Naive B cell (primary cell): Measurements from ENCODE around the gene TMEM154. TPM values are rescaled to one million over a fixed set of nuclear protein-coding genes. Genes with fewer than 3 reads are reported as not detected.

ENCODE experiments used
- ATAC-seq, 2 donors: fragments of 150-1000 bp; cut with Tn5 transposase; 2 replicates each; pipeline ENCODE4 v1.10.0; 2021; ENCODE audit warnings: low read depth in 2 of 2, mild to moderate bottlenecking in 2 of 2, moderate library complexity in 2 of 2
- DNase-seq: peaks from one replicate; pipeline ENCODE4 v3.0.0; 2022
- H3K27ac Mint-ChIP-seq, 6 donors: one replicate each; pipeline ENCODE4 v1.8.0; 2020 to 2022; ENCODE audit warnings: mild to moderate bottlenecking in 6 of 6, mixed read lengths in 6 of 6, moderate library complexity in 5 of 6, inconsistent platforms in 2 of 6
- H3K27me3 Mint-ChIP-seq, 3 donors: one replicate each; pipeline ENCODE4 v1.8.0; 2021 to 2022; ENCODE audit warnings: mixed read lengths in 3 of 3, mild to moderate bottlenecking in 1 of 3
- H3K36me3 Mint-ChIP-seq, 2 donors: one replicate each; pipeline ENCODE4 v1.8.0; 2020 to 2022; ENCODE audit warnings: mixed read lengths in 2 of 2, inconsistent platforms in 1 of 2, mild to moderate bottlenecking in 1 of 2
- H3K4me1 Mint-ChIP-seq, 3 donors: one replicate each; pipeline ENCODE4 v1.8.0; 2020 to 2022; ENCODE audit warnings: mixed read lengths in 3 of 3, inconsistent platforms in 1 of 3, mild to moderate bottlenecking in 1 of 3, moderate library complexity in 1 of 3
- H3K4me3 Mint-ChIP-seq, 8 donors: one replicate each; pipeline ENCODE4 v1.8.0; 2020 to 2022; ENCODE audit warnings: mild to moderate bottlenecking in 8 of 8, mixed read lengths in 8 of 8, moderate library complexity in 8 of 8, inconsistent platforms in 2 of 8
- H3K9me3 Mint-ChIP-seq, 7 donors: one replicate each; pipeline ENCODE4 v1.8.0; 2020 to 2022; ENCODE audit warnings: mixed read lengths in 7 of 7, mild to moderate bottlenecking in 5 of 7, inconsistent platforms in 2 of 7, moderate library complexity in 1 of 7
- polyA plus RNA-seq, 6 donors: library from polyadenylated mRNA; unstranded; fragments of 300-500 nt; fragmentation: Illumina TruSeq; gene quantifications; one replicate each; pipeline ENCODE4 v1.2.3, GENCODE V29; 2021; ENCODE audit warnings: low read depth in 6 of 6

Gene TMEM154, protein sequence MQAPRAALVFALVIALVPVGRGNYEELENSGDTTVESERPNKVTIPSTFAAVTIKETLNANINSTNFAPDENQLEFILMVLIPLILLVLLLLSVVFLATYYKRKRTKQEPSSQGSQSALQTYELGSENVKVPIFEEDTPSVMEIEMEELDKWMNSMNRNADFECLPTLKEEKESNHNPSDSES
- 100 to 1,000 TPM; 125 to 213 (median 155) TPM for polyA plus RNA-seq

DNA sequence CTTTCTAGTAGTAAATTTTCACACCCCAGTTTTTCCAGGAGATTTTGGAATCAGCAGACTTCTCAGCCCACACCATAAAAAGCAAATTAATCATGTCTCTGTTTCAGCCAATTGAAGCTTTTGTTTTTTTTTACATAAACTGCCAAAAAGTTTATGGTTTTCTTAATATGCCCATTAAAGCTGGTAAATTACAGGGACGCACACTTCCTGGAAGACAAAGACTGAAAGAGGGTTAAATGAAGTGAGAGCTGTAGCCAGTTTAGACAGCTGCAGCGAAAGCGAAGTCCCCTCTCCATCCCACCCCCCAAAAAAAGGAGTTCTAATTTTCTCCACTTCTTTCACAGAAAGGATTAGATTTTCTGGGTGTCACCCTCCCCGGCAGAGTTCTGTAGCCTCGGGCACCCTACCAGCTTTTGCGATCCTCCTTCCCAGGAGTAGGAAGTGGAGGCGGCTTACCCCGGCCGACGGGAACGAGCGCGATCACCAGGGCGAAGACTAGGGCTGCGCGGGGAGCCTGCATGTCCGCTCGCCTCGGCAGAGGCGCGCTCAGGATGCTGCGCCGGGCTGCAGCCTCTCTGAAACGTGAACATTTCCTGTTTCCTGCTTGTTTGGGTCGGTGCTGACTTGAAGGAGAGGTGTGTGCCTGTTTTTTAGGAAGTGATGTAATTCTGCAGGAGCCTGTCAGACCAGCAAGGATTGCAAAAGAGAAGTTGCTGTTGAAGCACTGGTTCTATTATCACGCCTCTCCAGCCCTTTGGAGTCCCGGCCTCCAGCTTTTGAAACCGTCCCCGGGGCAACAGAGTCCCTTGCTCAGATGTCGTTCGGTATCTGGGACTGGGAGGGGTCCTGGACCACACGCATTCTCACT lies at the start of gene TMEM154:
TSS of gene TMEM154 (minus strand) at position 584 of the 868 bp plus-strand sequence. CDS start at position 520, 64 bp downstream.
- Mint-ChIP-seq H3K36me3 (peaks cover 0 to under 1% of the 10 kb centered on the region in 2 donors), H3K9me3 (no peaks in the 10 kb centered on the region), H3K27me3 (no peaks in the 10 kb centered on the region), H3K4me1 (peaks cover 56 to 83% (median 59%) of the 10 kb centered on the region in 3 donors), H3K4me3 (peak within 1 kb of the TSS; percentile 92 to 100 (median 98)), H3K27ac (peak within 1 kb of the TSS; percentile 79 to 98 (median 98))
- ATAC-seq (peak; percentile 88 to 89), DNase-seq (peak; percentile 84)

DNA sequence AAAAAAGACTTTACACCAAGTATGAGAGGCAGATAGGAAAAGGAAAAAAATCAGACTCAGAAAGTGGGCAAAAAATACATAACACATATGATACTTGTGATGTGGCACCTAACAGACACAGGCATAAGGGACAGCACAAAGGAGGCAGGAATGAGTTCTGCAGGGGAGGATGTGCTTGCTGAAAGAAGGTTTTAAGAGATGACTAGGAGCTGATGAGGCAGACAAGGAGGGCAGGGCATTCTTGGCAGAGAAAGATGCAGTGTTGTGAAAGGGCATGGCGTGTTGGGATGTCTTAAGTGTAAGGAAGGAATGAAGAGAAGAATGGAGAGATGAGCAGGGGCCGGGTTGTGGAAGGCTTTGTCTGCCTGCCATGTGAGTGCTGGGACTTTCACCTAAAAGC lies 49.7 kb upstream of the TMEM154 start:
- Mint-ChIP-seq H3K27ac (no peak overlapping the region), H3K9me3 (no peaks in the 10 kb centered on the region), H3K4me3 (no peak overlapping the region), H3K27me3 (peaks cover 0 to 8% (median 0%) of the 10 kb centered on the region in 3 donors), H3K36me3 (no peaks in the 10 kb centered on the region), H3K4me1 (peaks cover 15 to 20% (median 16%) of the 10 kb centered on the region in 3 donors)
- ATAC-seq (no peak), DNase-seq (no peak)

DNA sequence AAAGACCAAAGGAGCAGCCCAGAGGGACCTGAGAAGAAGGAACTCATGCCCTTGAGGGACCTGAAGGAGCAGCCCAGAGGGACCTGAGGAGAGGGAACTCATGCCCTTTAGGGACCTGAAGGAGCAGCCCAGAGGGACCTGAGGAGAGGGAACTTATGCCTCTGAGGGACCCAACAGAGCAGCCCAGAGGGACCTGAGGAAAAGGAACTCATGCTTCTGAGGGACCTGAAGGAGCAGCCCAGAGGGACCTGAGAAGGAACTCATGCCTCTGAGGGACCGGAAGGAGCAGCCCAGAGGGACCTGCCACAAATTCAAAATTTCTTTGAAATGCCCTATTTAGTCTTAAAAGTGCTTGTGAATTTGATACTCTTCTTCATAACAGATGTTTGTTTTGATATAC lies 48.5 kb upstream of the TMEM154 start:
- no peaks in the 10 kb centered on the region for H3K36me3 Mint-ChIP-seq
- H3K9me3 Mint-ChIP-seq = no peaks in the 10 kb centered on the region
- no peak overlapping the region for H3K27ac Mint-ChIP-seq
- no peak for ATAC-seq
- H3K4me3 Mint-ChIP-seq = no peak overlapping the region
- no peak for DNase-seq
- H3K4me1 Mint-ChIP-seq = peaks cover 5 to 11% (median 8%) of the 10 kb centered on the region in 3 donors
- H3K27me3 Mint-ChIP-seq = peaks cover 0 to 10% (median 1%) of the 10 kb centered on the region in 3 donors

DNA sequence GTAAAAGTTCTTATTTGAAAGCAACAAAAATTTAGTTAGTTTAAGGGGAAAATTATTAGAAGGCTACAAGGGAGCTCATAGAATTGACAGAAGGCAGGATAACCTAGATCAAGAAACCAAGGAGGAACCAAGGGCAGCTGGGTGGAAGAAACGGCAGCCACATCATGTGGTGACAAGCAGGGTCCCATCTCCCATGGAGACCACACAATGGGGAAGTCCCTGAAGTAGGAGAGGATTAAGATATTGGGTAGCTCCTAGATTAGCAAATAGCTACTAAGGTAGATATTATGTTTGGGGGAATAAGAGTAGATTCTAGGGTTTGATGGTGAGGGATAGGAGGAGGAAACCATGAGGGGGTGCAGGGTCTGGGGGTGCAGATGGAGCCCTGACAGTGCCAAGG lies 48.0 kb upstream of the TMEM154 start:
- peaks cover 0 to 5% (median 0%) of the 10 kb centered on the region in 7 donors for H3K9me3 Mint-ChIP-seq
- H3K27me3 Mint-ChIP-seq = peaks cover 4 to 15% (median 6%) of the 10 kb centered on the region in 3 donors
- H3K4me3 Mint-ChIP-seq = peak overlapping the region in 1 of 8 donors; percentile 14
- no peak overlapping the region for H3K27ac Mint-ChIP-seq
- ATAC-seq = peak in 1 of 2 donors; percentile 63
- no peaks in the 10 kb centered on the region for H3K36me3 Mint-ChIP-seq
- no peak for DNase-seq
- H3K4me1 Mint-ChIP-seq = peaks cover 5 to 11% (median 8%) of the 10 kb centered on the region in 3 donors

DNA sequence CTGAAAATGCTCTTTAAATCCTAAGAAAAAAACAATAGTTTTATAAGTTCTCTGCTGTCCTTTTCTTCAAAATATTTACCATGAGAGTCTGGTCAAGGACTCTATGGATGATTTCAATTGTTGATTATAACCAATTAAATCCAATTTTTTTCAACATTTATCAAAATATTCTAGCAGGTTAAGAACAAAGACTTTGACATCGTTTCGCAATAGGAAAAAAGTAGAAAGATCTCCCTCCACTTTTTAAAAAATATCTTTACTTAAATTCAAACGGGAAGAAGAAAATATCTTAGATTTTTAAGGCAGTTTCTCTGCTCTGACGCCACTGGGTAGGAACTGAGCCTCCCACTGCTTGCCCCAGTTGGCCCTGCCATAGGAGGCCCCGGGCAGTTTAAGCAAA lies 44.7 kb upstream of the TMEM154 start:
- Mint-ChIP-seq H3K36me3 (no peaks in the 10 kb centered on the region), H3K27me3 (peaks cover 4 to 15% (median 6%) of the 10 kb centered on the region in 3 donors), H3K27ac (peak overlapping the region in 1 of 6 donors; percentile 40), H3K4me3 (no peak overlapping the region), H3K4me1 (peaks cover 5 to 11% (median 8%) of the 10 kb centered on the region in 3 donors), H3K9me3 (peaks cover 0 to 5% (median 0%) of the 10 kb centered on the region in 7 donors)
- no peak for DNase-seq
- no peak for ATAC-seq

DNA sequence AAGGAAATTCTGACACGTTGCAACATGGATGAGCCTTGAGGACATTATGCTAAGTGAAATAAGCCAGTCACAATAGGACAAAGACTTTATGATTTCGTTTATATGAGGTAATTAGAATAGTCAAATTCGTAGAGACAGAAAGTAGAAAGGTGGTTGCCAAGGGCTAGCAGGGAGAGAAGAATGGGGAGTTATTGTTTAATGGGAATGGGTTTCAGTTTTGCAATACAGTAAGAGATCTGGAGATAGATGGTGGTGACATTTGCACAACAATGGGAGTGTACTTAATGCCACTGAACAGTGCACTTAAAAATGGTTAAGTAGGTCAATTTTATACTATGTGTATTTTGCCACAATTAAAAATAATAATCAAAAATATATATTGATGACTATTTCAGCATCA lies 43.4 kb upstream of the TMEM154 start:
- no peak overlapping the region for H3K4me3 Mint-ChIP-seq
- H3K4me1 Mint-ChIP-seq = peaks cover 9 to 14% (median 11%) of the 10 kb centered on the region in 3 donors
- peaks cover 4 to 15% (median 6%) of the 10 kb centered on the region in 3 donors for H3K27me3 Mint-ChIP-seq
- ATAC-seq (no peak), DNase-seq (no peak)
- no peaks in the 10 kb centered on the region for H3K36me3 Mint-ChIP-seq
- H3K27ac Mint-ChIP-seq = no peak overlapping the region
- peaks cover 0 to 5% (median 0%) of the 10 kb centered on the region in 7 donors for H3K9me3 Mint-ChIP-seq

DNA sequence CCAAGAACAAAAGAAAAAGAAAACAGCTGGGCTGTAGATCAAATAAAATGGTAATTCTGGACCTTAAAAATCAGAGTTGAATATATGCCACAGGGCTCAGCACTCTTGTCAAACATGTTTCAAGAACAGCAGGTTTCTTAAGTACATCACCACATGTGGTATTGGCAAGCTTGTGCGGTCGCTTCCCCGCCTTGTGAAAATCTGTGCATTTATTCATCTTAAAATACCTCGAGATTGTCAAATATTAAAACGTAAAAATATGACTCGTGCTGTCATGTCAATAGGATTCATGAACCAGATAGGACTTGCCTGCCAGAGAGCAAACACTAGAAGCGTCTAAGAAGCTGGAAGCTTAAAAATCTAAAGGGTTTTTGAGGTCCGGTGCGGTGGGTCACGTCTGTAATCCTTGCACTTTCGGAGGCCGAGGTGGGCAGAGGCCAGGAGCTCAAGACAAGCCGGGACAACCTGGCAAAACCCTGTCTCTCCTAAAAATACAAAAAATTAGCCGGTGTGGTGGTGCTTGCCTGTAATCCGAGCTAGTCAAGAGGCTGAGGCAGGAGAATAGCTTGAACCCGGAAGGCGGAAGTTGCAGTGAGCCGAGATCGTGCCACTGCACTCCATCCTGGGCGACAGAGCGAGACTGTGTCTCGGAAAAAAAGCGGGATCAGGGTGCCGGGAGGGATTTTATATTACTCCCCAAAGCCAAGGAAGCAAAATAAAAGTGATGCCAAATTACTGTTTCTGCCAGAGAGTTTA lies 40.2 kb upstream of the TMEM154 start:
- peaks cover 0 to 7% of the 10 kb centered on the region in 2 donors for H3K36me3 Mint-ChIP-seq
- DNase-seq (no peak), ATAC-seq (no peak)
- H3K27ac Mint-ChIP-seq = peak overlapping the region in 1 of 6 donors; percentile 42
- H3K4me3 Mint-ChIP-seq = no peak overlapping the region
- peaks cover 4 to 8% (median 6%) of the 10 kb centered on the region in 3 donors for H3K27me3 Mint-ChIP-seq
- peaks cover 6 to 9% (median 8%) of the 10 kb centered on the region in 3 donors for H3K4me1 Mint-ChIP-seq
- peaks cover 0 to 12% (median 4%) of the 10 kb centered on the region in 7 donors for H3K9me3 Mint-ChIP-seq

DNA sequence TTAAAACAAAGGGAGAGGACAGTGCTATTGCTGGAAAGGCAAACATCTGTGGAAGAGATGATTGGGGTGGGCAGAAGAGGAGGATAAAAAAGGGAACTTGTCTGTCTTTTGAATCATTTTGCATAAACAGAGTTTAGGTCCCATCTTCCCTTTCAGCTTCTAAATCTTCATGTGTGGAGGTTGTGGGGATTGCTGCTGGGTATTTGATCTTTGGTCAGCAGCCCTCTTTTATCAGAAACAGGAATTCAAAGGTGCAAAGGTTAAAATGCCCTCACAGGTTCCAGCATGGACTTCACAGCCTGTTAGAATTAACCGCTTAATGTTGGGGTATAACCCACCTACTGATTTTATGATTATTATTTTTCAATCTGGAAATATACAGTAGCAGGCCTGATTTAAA lies 39.5 kb upstream of the TMEM154 start:
- Mint-ChIP-seq H3K4me3 (no peak overlapping the region), H3K4me1 (peaks cover 11 to 16% (median 13%) of the 10 kb centered on the region in 3 donors), H3K27ac (no peak overlapping the region), H3K36me3 (peaks cover 0 to 8% of the 10 kb centered on the region in 2 donors), H3K9me3 (peaks cover 2 to 19% (median 4%) of the 10 kb centered on the region in 7 donors), H3K27me3 (peaks cover 4 to 8% (median 6%) of the 10 kb centered on the region in 3 donors)
- ATAC-seq = no peak
- no peak for DNase-seq

DNA sequence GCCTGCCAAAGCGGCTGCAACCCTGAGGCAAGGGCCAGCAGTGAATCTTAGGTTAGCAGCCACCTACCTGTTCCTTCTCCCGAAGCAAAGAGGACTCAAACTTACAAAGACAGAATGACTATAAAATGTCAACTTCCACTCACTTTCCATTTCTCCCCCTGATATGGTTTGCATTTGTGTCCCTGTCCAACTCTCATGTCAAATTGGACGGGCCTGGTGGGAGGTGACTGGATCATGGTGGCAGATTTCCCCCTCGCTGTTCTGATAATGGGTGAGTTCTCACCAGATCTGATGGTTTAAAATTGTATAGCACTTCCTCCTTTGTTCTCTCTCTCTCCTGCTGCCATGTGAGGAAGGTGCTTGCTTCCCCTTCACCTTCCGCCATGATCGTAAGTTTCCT lies 35.3 kb upstream of the TMEM154 start:
- Mint-ChIP-seq H3K27me3 (no peaks in the 10 kb centered on the region), H3K4me1 (peaks cover 12 to 22% (median 18%) of the 10 kb centered on the region in 3 donors), H3K27ac (no peak overlapping the region), H3K4me3 (peak overlapping the region in 2 of 8 donors; percentile 33 to 44), H3K36me3 (peaks cover 0 to 8% of the 10 kb centered on the region in 2 donors), H3K9me3 (peaks cover 2 to 15% (median 4%) of the 10 kb centered on the region in 7 donors)
- DNase-seq (no peak), ATAC-seq (no peak)

DNA sequence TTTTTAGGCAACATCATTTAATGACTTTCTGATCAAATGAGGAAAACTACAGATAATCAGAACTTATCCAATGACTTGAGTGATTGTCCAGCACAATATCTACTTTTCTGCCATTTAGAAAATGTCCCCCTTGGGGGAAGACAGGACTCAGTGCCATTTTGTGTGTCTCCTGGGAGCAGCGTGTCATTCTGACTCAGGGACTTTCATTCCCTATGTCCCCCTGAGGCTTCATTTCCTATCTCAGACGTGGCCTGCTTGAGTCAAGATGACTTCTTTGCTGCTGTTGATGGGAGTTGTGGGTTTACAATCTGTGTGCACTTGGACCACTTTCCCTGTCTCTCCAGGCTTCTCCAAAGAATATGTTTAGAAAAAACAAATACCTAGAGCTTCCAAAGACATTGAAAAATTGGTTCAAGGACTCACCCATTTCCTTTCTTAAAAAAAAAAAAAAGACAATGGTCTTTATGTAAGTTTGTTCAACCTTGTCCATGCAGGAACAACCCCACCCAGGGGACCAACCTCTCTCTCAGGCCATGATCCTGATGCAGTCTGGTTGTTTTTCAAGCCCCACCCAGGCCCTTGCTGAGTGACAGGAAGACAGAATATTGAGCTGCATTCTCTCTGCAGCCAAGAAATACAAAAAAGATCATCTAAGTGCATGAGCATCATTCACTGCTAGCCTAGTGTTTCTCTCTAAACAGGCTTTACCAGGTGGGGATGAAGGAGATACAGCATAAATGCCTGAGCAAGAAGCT lies 34.3 kb upstream of the TMEM154 start:
- ATAC-seq = no peak
- H3K36me3 Mint-ChIP-seq = peaks cover 0 to 8% of the 10 kb centered on the region in 2 donors
- H3K4me3 Mint-ChIP-seq = peak overlapping the region in 3 of 8 donors; percentile 36 to 66 (median 62)
- no peaks in the 10 kb centered on the region for H3K27me3 Mint-ChIP-seq
- DNase-seq = no peak
- peaks cover 11 to 20% (median 18%) of the 10 kb centered on the region in 3 donors for H3K4me1 Mint-ChIP-seq
- peaks cover 2 to 15% (median 4%) of the 10 kb centered on the region in 7 donors for H3K9me3 Mint-ChIP-seq
- H3K27ac Mint-ChIP-seq = no peak overlapping the region

DNA sequence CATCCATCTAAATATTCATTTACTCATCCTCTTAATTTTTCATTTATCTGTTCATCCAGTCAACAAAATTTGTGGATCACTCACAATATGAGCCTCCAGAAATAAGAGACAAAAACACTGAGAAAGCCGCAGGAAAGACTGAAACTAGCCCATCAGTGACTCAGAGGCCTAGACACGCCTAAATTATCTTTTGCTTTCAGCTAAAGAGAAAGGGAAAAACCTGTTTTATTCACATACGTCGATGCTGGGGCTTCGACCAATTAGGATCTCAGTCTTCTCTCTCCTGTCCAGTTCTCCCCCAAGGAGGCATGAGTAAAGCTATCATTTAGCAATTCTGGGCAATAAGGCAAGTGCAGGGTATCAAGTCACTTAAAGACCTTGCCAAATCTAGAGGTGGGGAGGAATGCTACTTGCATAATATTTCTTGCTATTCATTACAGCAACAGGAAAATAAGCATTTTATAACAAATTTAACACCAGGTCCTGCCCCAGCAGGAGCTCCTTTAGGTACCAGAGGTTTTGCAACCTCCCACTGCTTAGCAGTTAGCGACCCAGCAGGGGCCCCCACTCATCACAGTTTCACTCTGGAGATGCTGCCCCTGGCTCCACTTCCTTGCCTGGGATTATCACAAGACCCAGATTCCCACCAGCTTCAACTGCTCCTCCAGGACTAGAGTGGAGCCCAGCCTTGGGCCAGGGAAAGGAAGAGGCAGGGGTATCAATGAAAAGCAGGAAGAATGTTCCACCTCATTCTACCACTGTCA lies 30.1 kb upstream of the TMEM154 start:
- ATAC-seq (no peak), DNase-seq (no peak)
- peaks cover 7 to 11% (median 8%) of the 10 kb centered on the region in 7 donors for H3K9me3 Mint-ChIP-seq
- H3K27ac Mint-ChIP-seq = no peak overlapping the region
- H3K27me3 Mint-ChIP-seq = peaks cover 0 to 8% (median 6%) of the 10 kb centered on the region in 3 donors
- H3K4me1 Mint-ChIP-seq = peaks cover 7 to 12% (median 11%) of the 10 kb centered on the region in 3 donors
- H3K36me3 Mint-ChIP-seq = peaks cover 15 to 16% of the 10 kb centered on the region in 2 donors
- no peak overlapping the region for H3K4me3 Mint-ChIP-seq

DNA sequence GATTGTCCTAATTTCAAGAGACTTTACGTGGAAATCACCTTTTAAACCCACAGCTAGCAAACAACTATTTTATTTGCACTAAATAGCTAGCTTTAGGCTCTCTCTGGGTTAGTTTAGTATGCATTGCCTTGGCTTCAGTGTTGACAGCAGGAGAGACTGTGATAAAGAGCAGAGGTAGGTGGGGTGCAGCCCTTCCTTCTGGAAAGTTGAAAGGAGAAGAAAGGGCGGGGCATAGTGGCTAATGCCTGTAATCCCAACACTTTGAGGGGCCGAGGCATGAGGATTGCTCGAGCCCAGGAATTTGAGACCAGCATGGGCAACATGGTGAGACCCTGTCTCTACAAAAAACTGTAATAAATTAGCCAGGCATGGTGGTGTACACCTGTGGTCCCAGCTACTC lies 29.0 kb upstream of the TMEM154 start:
- H3K4me3 Mint-ChIP-seq = no peak overlapping the region
- H3K36me3 Mint-ChIP-seq = peaks cover 18 to 20% of the 10 kb centered on the region in 2 donors
- peaks cover 0 to 8% (median 6%) of the 10 kb centered on the region in 3 donors for H3K27me3 Mint-ChIP-seq
- H3K9me3 Mint-ChIP-seq = peaks cover 9 to 14% (median 11%) of the 10 kb centered on the region in 7 donors
- ATAC-seq (no peak), DNase-seq (no peak)
- peaks cover under 1 to 7% (median 6%) of the 10 kb centered on the region in 3 donors for H3K4me1 Mint-ChIP-seq
- H3K27ac Mint-ChIP-seq = no peak overlapping the region
